Esophagus mucosa (tissue), 1 donor: ENCODE measurements around the gene SLC7A14. TPM values are rescaled to one million over a fixed set of nuclear protein-coding genes. Genes with fewer than 3 reads are reported as not detected.
A peak's percentile ranks its signal among the peaks of the same experiment; 100 is the strongest.

ENCODE experiments used
- ATAC-seq: fragments of 200-7000 bp; cut with Tn5 transposase; one replicate; pipeline ENCODE4 v1.9.1; 2020
- total RNA-seq: library from RNA; stranded (reverse); gene quantifications from one replicate; pipeline ENCODE4 v1.2.4, GENCODE V29; 2023
- donor health status: DM: yes; HTN: yes; CAD: no.

The SLC7A14 gene
- total RNA-seq, 1 donor from 2014 or later = not detected

- no peak for ATAC-seq
Observed at GRCh38 chr3:170469151-170470062, 116.5 kb downstream of the SLC7A14 start.

GRCh38 chr3:170467571-170468147 is 118.2 kb downstream of the SLC7A14 start:
- ATAC-seq = no peak

- ATAC-seq = no peak
Observed at GRCh38 chr3:170467007-170467406, 118.9 kb downstream of the SLC7A14 start.

GRCh38 chr3:170465955-170466354 is 119.9 kb downstream of the SLC7A14 start:
- ATAC-seq = no peak

GRCh38 chr3:170463011-170463410 is 122.9 kb downstream of the SLC7A14 start:
- no peak for ATAC-seq

GRCh38 chr3:170458285-170458684 is 127.6 kb downstream of the SLC7A14 start:
- ATAC-seq = peak; percentile 75

- no peak for ATAC-seq
Observed at GRCh38 chr3:170454509-170454908, 131.4 kb downstream of the SLC7A14 start.

GRCh38 chr3:170450039-170450438 is 135.8 kb downstream of the SLC7A14 start:
- ATAC-seq = no peak

- ATAC-seq = no peak
Observed at GRCh38 chr3:170448584-170448983, 137.3 kb downstream of the SLC7A14 start.

- ATAC-seq = no peak
Observed at GRCh38 chr3:170443457-170443856, 142.4 kb downstream of the SLC7A14 start.

- ATAC-seq = no peak
Observed at GRCh38 chr3:170442947-170443346, 142.9 kb downstream of the SLC7A14 start.

- ATAC-seq = no peak
Observed at GRCh38 chr3:170441412-170441811, 144.5 kb downstream of the SLC7A14 start.

GRCh38 chr3:170440344-170440743 is 145.5 kb downstream of the SLC7A14 start:
- ATAC-seq = peak; percentile 75

- no peak for ATAC-seq
Observed at GRCh38 chr3:170438836-170439235, 147.0 kb downstream of the SLC7A14 start.

- ATAC-seq = no peak
Observed at GRCh38 chr3:170437696-170438407, 148.0 kb downstream of the SLC7A14 start.

- no peak for ATAC-seq
Observed at GRCh38 chr3:170437176-170437575, 148.7 kb downstream of the SLC7A14 start.

GRCh38 chr3:170436697-170437096 is 149.2 kb downstream of the SLC7A14 start:
- no peak for ATAC-seq

- no peak for ATAC-seq
Observed at GRCh38 chr3:170432416-170432815, 153.5 kb downstream of the SLC7A14 start.

GRCh38 chr3:170431054-170431453 is 154.8 kb downstream of the SLC7A14 start:
- no peak for ATAC-seq

GRCh38 chr3:170429050-170429449 is 156.8 kb downstream of the SLC7A14 start:
- ATAC-seq = no peak

GRCh38 chr3:170428095-170428494 is 157.8 kb downstream of the SLC7A14 start:
- ATAC-seq = no peak

- no peak for ATAC-seq
Observed at GRCh38 chr3:170426240-170426797, 159.6 kb downstream of the SLC7A14 start.
